Measurements from ENCODE around the gene SEMA6A. TPM values are rescaled to one million over a fixed set of nuclear protein-coding genes. Genes with fewer than 3 reads are reported as not detected.

The SEMA6A gene
- total RNA-seq, 4 donors from 2014 or later = 76.7 to 231 (median 117) TPM

GRCh38 chr5:116419258-116419657, 155.4 kb downstream of the SEMA6A start:
- no peak for DNase-seq
- H3K27ac ChIP-seq = no peak overlapping the region
- 90% methylated on average over 1 of the region's 1 CpG; no CpG with 5 or more reads in 1 of the 2 donors for WGBS, 2 donors (ENCODE audit: low coverage in 1 of 2)
- no peaks in the 10 kb centered on the region for H3K27me3 ChIP-seq
- no peaks in the 10 kb centered on the region for H3K9me3 ChIP-seq
- in situ Hi-C loops (cut with MboI; ENCODE audit: low pct_ligation_motif_present in 1 of 4, low pct_unique_long_range_greater_than_20kb in 1 of 4, low sequenced_read_pairs in 3 of 4) = no loop called here
- H3K4me3 ChIP-seq = no peak overlapping the region
- no peaks in the 10 kb centered on the region for H3K36me3 ChIP-seq
- no peaks in the 10 kb centered on the region for H3K4me1 ChIP-seq
- intact Hi-C loops (cut with DNase I; ENCODE audit: low total_unique reads) = no loop called here
- no peak for TF ChIP-seq EP300 (IDR thresholded peaks at IDR 0.05; ENCODE audit: low read depth)
- TF ChIP-seq POLR2AphosphoS5 (IDR thresholded peaks at IDR 0.05) = no peak
- no peak for TF ChIP-seq CTCF (IDR thresholded peaks at IDR 0.05)
- no peak for TF ChIP-seq POLR2A (IDR thresholded peaks at IDR 0.05)

- no peak for DNase-seq
- in situ Hi-C loops (cut with MboI; ENCODE audit: low pct_ligation_motif_present in 1 of 4, low pct_unique_long_range_greater_than_20kb in 1 of 4, low sequenced_read_pairs in 3 of 4) (no loop called here), intact Hi-C loops (cut with DNase I; ENCODE audit: low total_unique reads) (no loop called here)
- Histone ChIP-seq H3K27ac (no peak overlapping the region), H3K36me3 (no peaks in the 10 kb centered on the region), H3K9me3 (no peaks in the 10 kb centered on the region), H3K27me3 (no peaks in the 10 kb centered on the region), H3K4me3 (no peak overlapping the region), H3K4me1 (no peaks in the 10 kb centered on the region)
- WGBS, 2 donors (ENCODE audit: low coverage in 1 of 2) = 74 to 90% methylated on average over 3 of the region's 3 CpGs
- TF ChIP-seq POLR2AphosphoS5 (IDR thresholded peaks at IDR 0.05) (no peak), POLR2A (IDR thresholded peaks at IDR 0.05) (no peak), CTCF (IDR thresholded peaks at IDR 0.05) (no peak), EP300 (IDR thresholded peaks at IDR 0.05; ENCODE audit: low read depth) (no peak)
These were observed 155.8 kb downstream of the SEMA6A start for GRCh38 chr5:116418774-116419173.

DNA sequence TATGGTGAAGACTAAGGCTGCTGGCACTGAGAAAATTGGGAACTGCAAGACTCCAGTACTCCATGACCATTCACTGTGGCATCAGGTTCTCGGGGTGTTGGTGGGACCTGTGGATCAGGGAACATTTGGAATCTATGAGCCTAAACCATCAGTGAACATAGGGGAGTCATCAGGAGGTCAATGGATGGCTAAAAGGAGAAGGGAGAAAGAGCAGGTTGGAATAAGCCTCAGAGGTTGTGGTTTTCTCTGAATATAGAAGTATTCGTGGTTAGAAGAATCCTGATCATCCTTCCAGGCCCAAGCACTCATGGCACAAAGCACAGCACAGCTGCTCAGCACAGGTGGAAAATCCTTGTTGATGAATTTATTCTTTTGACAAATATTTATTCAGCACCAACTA, 156.6 kb downstream of the SEMA6A start:
- Histone ChIP-seq H3K27ac (no peak overlapping the region), H3K4me1 (no peaks in the 10 kb centered on the region), H3K27me3 (no peaks in the 10 kb centered on the region), H3K9me3 (no peaks in the 10 kb centered on the region), H3K4me3 (no peak overlapping the region), H3K36me3 (no peaks in the 10 kb centered on the region)
- no peak for TF ChIP-seq POLR2AphosphoS5 (IDR thresholded peaks at IDR 0.05)
- TF ChIP-seq CTCF (IDR thresholded peaks at IDR 0.05) = no peak
- TF ChIP-seq EP300 (IDR thresholded peaks at IDR 0.05; ENCODE audit: low read depth) = no peak
- TF ChIP-seq POLR2A (IDR thresholded peaks at IDR 0.05) = no peak
- intact Hi-C loops (cut with DNase I; ENCODE audit: low total_unique reads) (no loop called here), in situ Hi-C loops (cut with MboI; ENCODE audit: low pct_ligation_motif_present in 1 of 4, low pct_unique_long_range_greater_than_20kb in 1 of 4, low sequenced_read_pairs in 3 of 4) (no loop called here)
- 80 to 81% methylated on average over 1 to 2 of the region's 2 CpGs for WGBS, 2 donors (ENCODE audit: low coverage in 1 of 2)
- no peak for DNase-seq

DNA sequence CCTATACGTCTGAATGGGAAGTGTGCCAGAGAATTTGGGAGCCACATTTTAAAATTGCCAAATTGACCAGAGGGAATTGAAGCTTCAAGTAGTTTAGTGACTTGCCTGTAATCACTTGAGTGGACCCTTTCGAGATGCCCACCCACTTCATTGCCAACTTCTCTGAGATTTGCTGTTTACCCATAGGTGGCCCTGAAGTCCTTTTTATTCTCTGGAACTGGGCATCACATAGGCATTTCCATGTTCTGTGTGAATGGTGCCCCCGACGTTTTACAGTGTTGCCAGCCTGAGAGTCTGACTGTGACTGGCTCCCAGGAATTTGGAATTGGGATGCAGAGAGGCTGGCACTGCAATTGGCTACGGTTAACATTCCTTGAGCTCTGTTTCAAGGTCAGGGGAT, 158.6 kb downstream of the SEMA6A start:
- Histone ChIP-seq H3K27ac (no peak overlapping the region), H3K9me3 (no peaks in the 10 kb centered on the region), H3K36me3 (no peaks in the 10 kb centered on the region), H3K27me3 (no peaks in the 10 kb centered on the region), H3K4me3 (no peak overlapping the region), H3K4me1 (no peaks in the 10 kb centered on the region)
- TF ChIP-seq CTCF (IDR thresholded peaks at IDR 0.05) = no peak
- TF ChIP-seq POLR2A (IDR thresholded peaks at IDR 0.05) = no peak
- TF ChIP-seq POLR2AphosphoS5 (IDR thresholded peaks at IDR 0.05) = no peak
- TF ChIP-seq EP300 (IDR thresholded peaks at IDR 0.05; ENCODE audit: low read depth) = no peak
- DNase-seq = no peak
- intact Hi-C loops (cut with DNase I; ENCODE audit: low total_unique reads) = no loop called here
- in situ Hi-C loops (cut with MboI; ENCODE audit: low pct_ligation_motif_present in 1 of 4, low pct_unique_long_range_greater_than_20kb in 1 of 4, low sequenced_read_pairs in 3 of 4) = no loop called here
- 92 to 96% methylated on average over 5 of the region's 5 CpGs for whole genome bisulfite sequencing, 2 donors (ENCODE audit: low coverage in 1 of 2)

Measured in transverse colon (tissue), 4 donors.